Panc1 (cell line): ENCODE results near the gene GRIN2A. TPM values are rescaled to one million over a fixed set of nuclear protein-coding genes. Genes with fewer than 3 reads are reported as not detected.
A peak's percentile ranks its signal among the peaks of the same experiment; 100 is the strongest.

Experiments used
- ATAC-seq: fragments of 200-7000 bp; cut with Tn5 transposase; 2 replicates; pipeline ENCODE4 v1.9.1; 2020; ENCODE audit warnings: mild to moderate bottlenecking, moderate library complexity
- BruUV-seq: library from RNA; stranded (reverse); fragments of 400-500 nt; replicated peaks from 2 replicates; lab custom pipeline; 2021; lab: Mats Ljungman, UMichigan
- CTCF ChIA-PET: fragments of 300-600 bp; sonication (Branson Sonifier 250); formaldehyde crosslinking; loops from one replicate; lab custom pipeline; 2022; ENCODE audit warnings: antibody characterized with exemption; lab: Charles Lee
- POLR2A ChIA-PET: fragments of 300-600 bp; sonication (Branson Sonifier 250); formaldehyde crosslinking; loops from one replicate; lab custom pipeline; 2022; ENCODE audit warnings: antibody characterized with exemption; lab: Charles Lee
- DNase-seq: peaks from one replicate; pipeline ENCODE4 v3.0.0-alpha.2; 2010; ENCODE audit warnings: low read depth, low spot score
- H3K27ac ChIP-seq: 2 replicates; pipeline ENCODE4 v1.5.1; 2011; ENCODE audit warnings: mild to moderate bottlenecking, low read length, inconsistent platforms
- H3K27me3 ChIP-seq: fragments of 200-500 bp; sonication (Bioruptor generic); 2 replicates; pipeline ENCODE4 v1.6.0; 2014; ENCODE audit warnings: low read length, inconsistent platforms; ENCODE audit not compliant: control insufficient read depth, insufficient read depth
- H3K36me3 ChIP-seq: fragments of 200-500 bp; sonication (Bioruptor generic); 2 replicates; pipeline ENCODE4 v1.5.1; 2014; ENCODE audit warnings: inconsistent platforms, mild to moderate bottlenecking, low read length, moderate library complexity; ENCODE audit not compliant: control insufficient read depth, insufficient read depth
- H3K4me1 ChIP-seq: 2 replicates; pipeline ENCODE4 v1.5.1; 2011; ENCODE audit warnings: inconsistent platforms, mild to moderate bottlenecking, low read length, moderate library complexity; ENCODE audit not compliant: control insufficient read depth, insufficient read depth
- H3K4me3 ChIP-seq, 2 experiments: 2 replicates each; pipeline ENCODE4 v1.5.1; 2011 to 2012; ENCODE audit warnings: low read depth in 2 of 2, low read length in 2 of 2, mild to moderate bottlenecking in 2 of 2, inconsistent platforms in 1 of 2, moderate library complexity in 1 of 2
- H3K9me3 ChIP-seq: fragments of 200-500 bp; sonication (Bioruptor generic); 2 replicates; pipeline ENCODE4 v1.5.1; 2014; ENCODE audit warnings: low read depth, mild to moderate bottlenecking, inconsistent platforms, low read length, moderate library complexity; ENCODE audit not compliant: control insufficient read depth, insufficient read depth
- POLR2AphosphoS5 ChIP-seq: IDR thresholded peaks from 2 replicates; pipeline ENCODE4 v1.6.1; 2012; ENCODE audit warnings: mild to moderate bottlenecking, low read depth, low read length, moderate library complexity
- SIN3A ChIP-seq: IDR thresholded peaks from 2 replicates; pipeline ENCODE4 v1.6.1; 2012; ENCODE audit warnings: low read depth, mild to moderate bottlenecking, low read length, moderate library complexity, borderline replicate concordance; ENCODE audit not compliant: insufficient read depth
- TCF7L2 ChIP-seq: IDR thresholded peaks from 2 replicates; pipeline ENCODE4 v1.6.1; 2011; ENCODE audit warnings: mild to moderate bottlenecking, low read depth, low read length, inconsistent platforms
- in situ Hi-C: cut with HindIII; loops from 2 replicates; pipeline ENCODE4 v1.10.0; 2016; ENCODE audit warnings: low sequenced_read_pairs, low pct_unique_long_range_greater_than_20kb
- intact Hi-C: fragments of 100-400 bp; cut with micrococcal nuclease; formaldehyde crosslinking; loops from one replicate; pipeline ENCODE4 v1.10.0; 2022; ENCODE audit not compliant: unreplicated experiment
- total RNA-seq: library from RNA; stranded (reverse); gene quantifications from one replicate; pipeline ENCODE4 v1.2.1, GENCODE V29; 2021; ENCODE audit not compliant: unreplicated experiment
- TF ChIP-seq, protein P1 (sequence below), 2 experiments: IDR thresholded peaks; 2 replicates each; pipeline ENCODE4 v1.6.1; 2011 to 2012; ENCODE audit warnings: low read depth in 2 of 2, control low read depth in 1 of 2, low read length in 1 of 2, mild to moderate bottlenecking in 1 of 2, moderate library complexity in 1 of 2; ENCODE audit not compliant: insufficient read depth in 1 of 2
- TF ChIP-seq, protein P2 (sequence below): fragments of 450-650 bp; IDR thresholded peaks from 2 replicates; pipeline ENCODE4 v1.5.1; 2017; ENCODE audit warnings: mild to moderate bottlenecking

Gene GRIN2A
- total RNA-seq, 1 experiment from 2014 or later, result 12.3 TPM

DNA sequence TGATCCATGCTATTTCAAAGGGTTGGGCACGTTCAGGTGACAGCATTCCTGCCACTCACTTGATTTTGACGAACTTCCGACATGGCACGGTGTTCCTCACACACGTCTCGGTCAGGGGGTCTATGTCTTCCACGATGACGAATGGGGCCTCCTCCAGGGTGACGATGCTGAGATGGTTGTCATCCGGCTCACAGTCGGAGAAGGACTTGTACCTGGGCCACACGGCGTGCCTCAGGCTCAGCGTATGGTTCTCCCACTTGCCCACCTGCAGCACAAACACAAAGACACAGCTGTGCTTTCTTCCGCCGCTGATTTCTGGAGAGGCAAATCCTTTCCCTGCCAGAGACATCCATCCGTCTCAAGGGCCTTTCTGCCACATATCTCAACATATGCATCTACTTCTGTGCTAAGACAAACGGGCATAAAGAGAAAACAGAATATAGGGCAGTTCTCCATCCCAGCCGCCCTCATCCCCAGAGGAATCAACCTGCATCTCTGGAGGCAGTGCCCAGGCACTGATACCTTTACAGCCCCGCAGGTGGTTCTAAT is 332.5 kb downstream of the GRIN2A start:
- BruUV-seq, result no TSS peak
- TF ChIP-seq, protein P1, sequence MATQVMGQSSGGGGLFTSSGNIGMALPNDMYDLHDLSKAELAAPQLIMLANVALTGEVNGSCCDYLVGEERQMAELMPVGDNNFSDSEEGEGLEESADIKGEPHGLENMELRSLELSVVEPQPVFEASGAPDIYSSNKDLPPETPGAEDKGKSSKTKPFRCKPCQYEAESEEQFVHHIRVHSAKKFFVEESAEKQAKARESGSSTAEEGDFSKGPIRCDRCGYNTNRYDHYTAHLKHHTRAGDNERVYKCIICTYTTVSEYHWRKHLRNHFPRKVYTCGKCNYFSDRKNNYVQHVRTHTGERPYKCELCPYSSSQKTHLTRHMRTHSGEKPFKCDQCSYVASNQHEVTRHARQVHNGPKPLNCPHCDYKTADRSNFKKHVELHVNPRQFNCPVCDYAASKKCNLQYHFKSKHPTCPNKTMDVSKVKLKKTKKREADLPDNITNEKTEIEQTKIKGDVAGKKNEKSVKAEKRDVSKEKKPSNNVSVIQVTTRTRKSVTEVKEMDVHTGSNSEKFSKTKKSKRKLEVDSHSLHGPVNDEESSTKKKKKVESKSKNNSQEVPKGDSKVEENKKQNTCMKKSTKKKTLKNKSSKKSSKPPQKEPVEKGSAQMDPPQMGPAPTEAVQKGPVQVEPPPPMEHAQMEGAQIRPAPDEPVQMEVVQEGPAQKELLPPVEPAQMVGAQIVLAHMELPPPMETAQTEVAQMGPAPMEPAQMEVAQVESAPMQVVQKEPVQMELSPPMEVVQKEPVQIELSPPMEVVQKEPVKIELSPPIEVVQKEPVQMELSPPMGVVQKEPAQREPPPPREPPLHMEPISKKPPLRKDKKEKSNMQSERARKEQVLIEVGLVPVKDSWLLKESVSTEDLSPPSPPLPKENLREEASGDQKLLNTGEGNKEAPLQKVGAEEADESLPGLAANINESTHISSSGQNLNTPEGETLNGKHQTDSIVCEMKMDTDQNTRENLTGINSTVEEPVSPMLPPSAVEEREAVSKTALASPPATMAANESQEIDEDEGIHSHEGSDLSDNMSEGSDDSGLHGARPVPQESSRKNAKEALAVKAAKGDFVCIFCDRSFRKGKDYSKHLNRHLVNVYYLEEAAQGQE (IDR thresholded peaks at IDR 0.05; ENCODE audit: insufficient read depth in 1 of 2, low read depth in 2 of 2, low read length in 1 of 2), result no peak
- no peak for TF ChIP-seq SIN3A
- TF ChIP-seq TCF7L2, result no peak
- TF ChIP-seq, protein P2, sequence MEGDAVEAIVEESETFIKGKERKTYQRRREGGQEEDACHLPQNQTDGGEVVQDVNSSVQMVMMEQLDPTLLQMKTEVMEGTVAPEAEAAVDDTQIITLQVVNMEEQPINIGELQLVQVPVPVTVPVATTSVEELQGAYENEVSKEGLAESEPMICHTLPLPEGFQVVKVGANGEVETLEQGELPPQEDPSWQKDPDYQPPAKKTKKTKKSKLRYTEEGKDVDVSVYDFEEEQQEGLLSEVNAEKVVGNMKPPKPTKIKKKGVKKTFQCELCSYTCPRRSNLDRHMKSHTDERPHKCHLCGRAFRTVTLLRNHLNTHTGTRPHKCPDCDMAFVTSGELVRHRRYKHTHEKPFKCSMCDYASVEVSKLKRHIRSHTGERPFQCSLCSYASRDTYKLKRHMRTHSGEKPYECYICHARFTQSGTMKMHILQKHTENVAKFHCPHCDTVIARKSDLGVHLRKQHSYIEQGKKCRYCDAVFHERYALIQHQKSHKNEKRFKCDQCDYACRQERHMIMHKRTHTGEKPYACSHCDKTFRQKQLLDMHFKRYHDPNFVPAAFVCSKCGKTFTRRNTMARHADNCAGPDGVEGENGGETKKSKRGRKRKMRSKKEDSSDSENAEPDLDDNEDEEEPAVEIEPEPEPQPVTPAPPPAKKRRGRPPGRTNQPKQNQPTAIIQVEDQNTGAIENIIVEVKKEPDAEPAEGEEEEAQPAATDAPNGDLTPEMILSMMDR, result no peak
- no peak for TF ChIP-seq POLR2AphosphoS5
- CTCF ChIA-PET, result no interaction called here
- H3K36me3 ChIP-seq, result no peaks in the 10 kb centered on the region
- ATAC-seq (no peak), DNase-seq (no peak)
- H3K27me3 ChIP-seq, result no peaks in the 10 kb centered on the region
- POLR2A ChIA-PET, result no interaction called here
- H3K4me3 ChIP-seq, result no peak overlapping the region
- in situ Hi-C loops (no loop called here), intact Hi-C loops (no loop called here)
- H3K4me1 ChIP-seq, result no peaks in the 10 kb centered on the region
- H3K9me3 ChIP-seq, result no peaks in the 10 kb centered on the region
- no peak overlapping the region for H3K27ac ChIP-seq

DNA sequence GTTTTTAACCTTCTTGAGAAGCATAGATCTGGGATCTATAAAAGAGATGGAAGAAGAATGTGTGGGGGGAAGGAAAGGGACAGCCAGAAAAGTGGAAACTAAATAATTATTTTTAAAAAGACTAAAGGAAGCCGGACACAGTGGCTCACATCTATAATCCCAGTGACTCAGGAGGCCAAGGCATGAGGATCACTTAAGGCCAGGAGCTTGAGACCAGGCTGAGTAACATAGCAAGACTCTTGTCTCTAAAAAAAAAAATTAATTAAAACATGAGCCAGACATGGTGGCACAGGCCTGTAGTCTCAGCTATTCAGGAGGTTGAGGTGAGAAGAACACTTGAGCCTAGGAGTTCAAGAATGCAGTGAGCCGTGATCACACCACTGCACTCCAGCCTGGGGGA is 335.1 kb downstream of the GRIN2A start:
- TF ChIP-seq, protein P1 (IDR thresholded peaks at IDR 0.05; ENCODE audit: insufficient read depth in 1 of 2, low read depth in 2 of 2, low read length in 1 of 2), result no peak
- no peak for TF ChIP-seq POLR2AphosphoS5
- no peak for TF ChIP-seq TCF7L2
- TF ChIP-seq, protein P2, result no peak
- TF ChIP-seq SIN3A, result no peak
- H3K4me1 ChIP-seq, result no peaks in the 10 kb centered on the region
- intact Hi-C loops (no loop called here), in situ Hi-C loops (no loop called here)
- ChIA-PET CTCF (no interaction called here), POLR2A (no interaction called here)
- H3K9me3 ChIP-seq, result no peaks in the 10 kb centered on the region
- H3K36me3 ChIP-seq, result no peaks in the 10 kb centered on the region
- no peak overlapping the region for H3K4me3 ChIP-seq
- no peak overlapping the region for H3K27ac ChIP-seq
- DNase-seq (no peak), ATAC-seq (peak; percentile 24; the same call in 1 of the 2 replicates)
- no peaks in the 10 kb centered on the region for H3K27me3 ChIP-seq
- BruUV-seq, result no TSS peak
